MCF 10A (cell line): Measurements from ENCODE around the gene ZMIZ1. TPM values are rescaled to one million over a fixed set of nuclear protein-coding genes. Genes with fewer than 3 reads are reported as not detected.

Experiments
- BruUV-seq: library from RNA; stranded (reverse); fragments of 400-500 nt; replicated peaks from 2 replicates; lab custom pipeline; 2021; lab: Mats Ljungman, UMichigan
- CTCF ChIA-PET: fragments of 300-600 bp; sonication (Branson Sonifier 250); formaldehyde crosslinking; extraction: SDS; loops from one replicate; lab custom pipeline; 2021; ENCODE audit warnings: antibody characterized with exemption, inconsistent platforms; lab: Yijun Ruan, JAX
- POLR2A ChIA-PET: fragments of 300-600, 350-650 bp; sonication (Branson Sonifier 250); formaldehyde crosslinking; extraction: SDS; loops from one replicate; lab custom pipeline; 2020; ENCODE audit warnings: antibody characterized with exemption, inconsistent platforms; lab: Yijun Ruan, JAX
- DNase-seq: peaks from one replicate; pipeline ENCODE4 v3.0.0-alpha.2; 2018; ENCODE audit not compliant: unreplicated experiment
- H3K27ac Mint-ChIP-seq: one replicate; pipeline ENCODE4 v1.8.0; 2022; ENCODE audit warnings: mild to moderate bottlenecking, low read depth, mixed read lengths; ENCODE audit not compliant: unreplicated experiment
- H3K27me3 Mint-ChIP-seq: one replicate; pipeline ENCODE4 v1.8.0; 2022; ENCODE audit warnings: mixed read lengths; ENCODE audit not compliant: insufficient read depth, unreplicated experiment
- H3K36me3 Mint-ChIP-seq: one replicate; pipeline ENCODE4 v1.8.0; 2022; ENCODE audit warnings: mild to moderate bottlenecking, moderate library complexity, mixed read lengths; ENCODE audit not compliant: insufficient read depth, unreplicated experiment
- H3K4me1 Mint-ChIP-seq: one replicate; pipeline ENCODE4 v1.8.0; 2022; ENCODE audit warnings: mixed read lengths; ENCODE audit not compliant: insufficient read depth, unreplicated experiment
- H3K4me3 Mint-ChIP-seq: one replicate; pipeline ENCODE4 v1.8.0; 2022; ENCODE audit warnings: mild to moderate bottlenecking, moderate library complexity, mixed read lengths; ENCODE audit not compliant: unreplicated experiment
- H3K9me3 Mint-ChIP-seq: one replicate; pipeline ENCODE4 v1.8.0; 2022; ENCODE audit warnings: mixed read lengths; ENCODE audit not compliant: unreplicated experiment
- CTCF ChIP-seq: fragments of 200-600 bp; IDR thresholded peaks from one replicate; pipeline ENCODE4 v1.8.0; 2022; ENCODE audit warnings: antibody characterized with exemption, mild to moderate bottlenecking; ENCODE audit not compliant: unreplicated experiment
- intact Hi-C: fragments of 100-400 bp; cut with micrococcal nuclease; formaldehyde crosslinking; loops from 2 replicates; pipeline ENCODE4 v1.14.1; 2022
- total RNA-seq: library from RNA; stranded (reverse); gene quantifications from 2 replicates; pipeline ENCODE4 v1.2.3, GENCODE V29; 2022

The ZMIZ1 gene
- total RNA-seq, 1 experiment from 2014 or later, result 15.5 TPM

GRCh38 chr10:79310911-79311573 is 242.3 kb downstream of the ZMIZ1 start:
- POLR2A ChIA-PET, result no interaction called here
- no peaks in the 10 kb centered on the region for H3K27me3 Mint-ChIP-seq
- CTCF ChIA-PET, result no interaction called here
- DNase-seq, result no peak
- H3K27ac Mint-ChIP-seq, result no peak overlapping the region
- H3K4me1 Mint-ChIP-seq, result no peaks in the 10 kb centered on the region
- peaks cover 23% of the 10 kb centered on the region for H3K36me3 Mint-ChIP-seq
- intact Hi-C loops, result no loop called here
- no TSS peak for BruUV-seq
- TF ChIP-seq CTCF, result no peak
- H3K9me3 Mint-ChIP-seq, result no peaks in the 10 kb centered on the region
- H3K4me3 Mint-ChIP-seq, result no peak overlapping the region

- TF ChIP-seq CTCF, result no peak
- intact Hi-C loops, result no loop called here
- Mint-ChIP-seq H3K27ac (no peak overlapping the region), H3K27me3 (no peaks in the 10 kb centered on the region), H3K4me1 (no peaks in the 10 kb centered on the region), H3K36me3 (peaks cover 16% of the 10 kb centered on the region), H3K4me3 (no peak overlapping the region), H3K9me3 (no peaks in the 10 kb centered on the region)
- ChIA-PET POLR2A (no interaction called here), CTCF (no interaction called here)
- no peak for DNase-seq
- BruUV-seq, result no TSS peak
Measured at GRCh38 chr10:79311581-79312407, 243.0 kb downstream of the ZMIZ1 start.

- Mint-ChIP-seq H3K4me3 (no peak overlapping the region), H3K27me3 (no peaks in the 10 kb centered on the region), H3K36me3 (peaks cover 25% of the 10 kb centered on the region), H3K9me3 (no peaks in the 10 kb centered on the region), H3K27ac (peak overlapping the region; percentile 47), H3K4me1 (peaks cover 5% of the 10 kb centered on the region)
- TF ChIP-seq CTCF, result no peak
- no peak for DNase-seq
- intact Hi-C loops, result no loop called here
- POLR2A ChIA-PET, result no interaction called here
- CTCF ChIA-PET, result no interaction called here
- BruUV-seq, result no TSS peak
Measured at GRCh38 chr10:79312601-79313187, 243.9 kb downstream of the ZMIZ1 start.

GRCh38 chr10:79313320-79313719 is 244.6 kb downstream of the ZMIZ1 start:
- no peaks in the 10 kb centered on the region for H3K9me3 Mint-ChIP-seq
- ChIA-PET CTCF (no interaction called here), POLR2A (no interaction called here)
- H3K4me3 Mint-ChIP-seq, result no peak overlapping the region
- H3K27me3 Mint-ChIP-seq, result no peaks in the 10 kb centered on the region
- intact Hi-C loops, result no loop called here
- H3K27ac Mint-ChIP-seq, result no peak overlapping the region
- TF ChIP-seq CTCF, result no peak
- peaks cover 11% of the 10 kb centered on the region for H3K4me1 Mint-ChIP-seq
- BruUV-seq, result TSS peak; percentile 11
- peaks cover 25% of the 10 kb centered on the region for H3K36me3 Mint-ChIP-seq
- DNase-seq, result no peak
